ENCODE measurements around the gene CALHM6.

CALHM6 gene

DNA sequence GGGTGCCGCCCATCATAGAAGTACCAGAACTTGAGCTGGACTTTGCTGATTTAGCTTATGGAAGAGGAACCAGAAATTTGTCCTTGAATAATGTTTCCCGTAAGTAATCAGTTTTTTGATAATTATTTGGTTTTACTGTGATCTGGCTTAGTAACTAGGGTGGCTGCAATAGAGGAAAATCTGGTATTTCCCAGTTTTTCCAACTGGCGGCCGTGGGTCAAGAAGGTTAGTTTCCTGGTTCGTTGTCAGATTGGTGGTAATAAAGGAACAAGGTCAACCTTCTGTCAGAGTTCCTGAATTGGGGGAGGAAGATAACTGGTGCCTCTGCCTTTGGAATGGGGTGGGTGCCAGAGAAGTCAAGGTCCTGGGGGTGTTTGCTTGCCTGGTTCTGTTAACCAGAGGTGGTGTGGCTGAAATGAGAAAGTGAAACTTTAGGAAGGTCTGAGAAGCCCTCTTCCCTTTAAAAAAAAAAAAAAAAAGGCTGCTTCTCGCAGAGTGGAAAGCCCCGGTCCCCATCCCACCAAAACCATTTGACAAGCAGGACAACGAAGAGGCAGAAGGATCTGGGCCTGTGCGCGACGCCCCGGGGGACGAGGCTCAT, at the start of gene CALHM6:
CALHM6 (plus strand) TSS at position 45 of the 601 bp plus-strand sequence; CDS start at position 600, 555 bp downstream.
- DNase-seq = no peak

GRCh38 chr6:116412270-116412669, 48.9 kb upstream of the CALHM6 start:
- DNase-seq = no peak

DNA sequence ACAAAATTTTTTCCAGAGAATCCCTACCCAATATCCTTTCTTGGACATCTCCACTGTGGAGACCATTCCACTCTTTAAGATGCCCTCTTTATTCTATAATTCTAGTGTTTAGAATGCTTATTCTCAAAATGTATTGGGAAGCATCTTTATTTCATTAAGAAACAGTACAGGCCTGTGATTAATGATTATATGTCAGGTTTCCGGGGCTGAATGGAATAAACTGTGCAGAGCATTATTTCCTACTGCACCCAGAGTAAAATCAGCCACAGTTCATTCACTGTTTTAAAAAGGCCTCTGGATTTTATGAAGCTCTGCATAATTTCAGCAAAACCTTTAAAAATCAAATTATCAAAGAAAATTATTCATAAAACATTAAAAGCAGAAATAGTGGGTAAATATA, 47.8 kb upstream of the CALHM6 start:
- DNase-seq = no peak

GRCh38 chr6:116417661-116418060, 43.5 kb upstream of the CALHM6 start:
- no peak for DNase-seq

GRCh38 chr6:116419069-116419786, 41.9 kb upstream of the CALHM6 start:
- no peak for DNase-seq

- DNase-seq = no peak
Measured at GRCh38 chr6:116420341-116420740, 40.8 kb upstream of the CALHM6 start.

DNA sequence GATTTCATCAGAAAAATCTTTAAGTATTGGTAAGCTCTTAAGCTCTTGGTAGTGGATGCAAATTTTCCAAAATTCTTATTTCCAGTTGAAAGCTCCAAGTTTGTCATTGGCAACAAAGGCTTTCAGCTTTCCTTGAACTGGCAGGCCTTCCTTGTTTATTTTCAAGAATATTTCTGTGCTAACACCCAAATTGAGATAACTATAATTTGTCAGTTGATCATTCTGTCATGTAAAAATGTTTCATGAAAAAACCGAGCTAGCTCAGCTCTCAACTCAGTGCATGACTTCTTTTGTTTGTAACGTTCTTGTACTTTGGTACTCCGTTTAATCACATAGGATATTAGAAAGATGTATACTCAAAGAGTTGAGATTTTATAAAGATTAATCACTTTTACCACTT, 38.9 kb upstream of the CALHM6 start:
- no peak for DNase-seq

DNA sequence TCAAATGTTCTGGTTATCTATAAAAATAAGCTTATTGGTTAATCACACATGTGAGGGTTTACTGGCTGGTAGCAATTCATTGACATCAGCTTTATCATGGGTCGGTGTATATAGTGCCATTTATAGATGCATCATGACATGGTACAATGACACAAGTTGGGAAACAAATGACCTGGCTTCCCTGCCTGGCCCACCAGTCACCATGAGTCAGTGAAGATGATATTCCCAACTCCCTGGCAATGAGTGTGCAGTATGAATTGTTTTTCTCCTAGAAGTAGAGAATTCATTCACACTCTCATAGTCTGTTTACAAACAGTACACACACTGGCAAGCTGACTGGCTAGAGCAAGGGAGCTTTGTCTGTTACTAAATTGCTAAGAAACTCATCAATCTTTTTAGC, 37.2 kb upstream of the CALHM6 start:
- no peak for DNase-seq

DNA sequence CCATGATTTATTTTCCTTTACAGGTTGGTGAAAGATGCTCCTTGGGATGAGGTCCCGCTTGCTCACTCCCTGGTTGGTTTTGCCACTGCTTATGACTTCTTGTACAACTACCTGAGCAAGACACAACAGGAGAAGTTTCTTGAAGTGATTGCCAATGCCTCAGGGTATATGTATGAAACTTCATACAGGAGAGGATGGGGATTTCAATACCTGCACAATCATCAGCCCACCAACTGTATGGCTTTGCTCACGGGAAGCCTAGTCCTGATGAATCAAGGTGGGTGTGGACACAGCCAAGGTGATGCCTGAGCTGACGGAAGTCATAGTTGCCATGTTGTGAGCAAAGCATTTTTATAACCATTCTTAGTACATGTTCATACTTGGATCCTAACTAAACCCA, 34.6 kb upstream of the CALHM6 start:
- no peak for DNase-seq

- no peak for DNase-seq
Measured at GRCh38 chr6:116429111-116429510, 32.1 kb upstream of the CALHM6 start.

DNA sequence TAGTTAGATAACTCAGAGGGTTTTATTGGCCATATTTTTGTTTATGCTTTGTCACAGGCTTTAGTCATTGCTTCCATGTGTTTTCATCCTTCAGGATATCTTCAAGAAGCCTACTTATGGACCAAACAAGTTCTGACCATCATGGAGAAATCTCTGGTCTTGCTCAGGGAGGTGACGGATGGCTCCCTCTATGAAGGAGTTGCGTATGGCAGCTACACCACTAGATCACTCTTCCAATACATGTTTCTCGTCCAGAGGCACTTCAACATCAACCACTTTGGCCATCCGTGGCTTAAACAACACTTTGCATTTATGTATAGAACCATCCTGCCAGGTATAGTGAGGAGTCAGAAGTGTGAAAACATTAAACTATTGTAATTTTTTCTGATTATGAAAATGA, 30.3 kb upstream of the CALHM6 start:
- no peak for DNase-seq

DNA sequence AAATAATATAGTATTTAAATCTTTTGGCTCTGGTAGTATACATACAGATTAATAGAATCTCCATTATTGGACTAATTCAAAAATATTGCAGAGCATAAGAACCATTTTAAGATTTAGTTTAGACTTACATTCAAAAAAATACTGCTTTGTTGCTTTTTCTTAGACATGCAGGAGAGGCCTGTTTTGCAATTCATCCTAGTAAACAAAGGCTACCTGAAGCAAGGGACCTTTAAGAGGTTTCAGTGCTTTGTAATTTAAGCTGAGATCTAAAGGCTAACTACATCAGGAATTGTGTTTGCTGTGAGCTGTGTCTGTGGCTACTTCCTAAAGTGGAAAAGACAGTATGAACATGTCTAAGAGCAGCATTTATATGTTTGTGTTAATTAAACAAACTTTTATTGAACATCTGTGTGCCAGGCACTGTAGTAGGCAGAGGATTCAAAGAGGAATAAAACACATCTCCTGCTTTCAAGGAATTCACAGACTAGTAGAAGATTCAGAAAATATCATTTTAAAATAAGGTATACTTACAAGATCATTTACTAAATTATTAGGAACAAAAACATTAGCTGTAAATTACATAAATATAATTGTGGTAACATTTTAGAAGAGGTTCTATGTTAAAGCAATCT, 29.1 kb upstream of the CALHM6 start:
- DNase-seq = no peak

GRCh38 chr6:116433206-116433712, 27.9 kb upstream of the CALHM6 start:
- DNase-seq = no peak

- no peak for DNase-seq
Measured at GRCh38 chr6:116434056-116434725, 27.0 kb upstream of the CALHM6 start.

DNA sequence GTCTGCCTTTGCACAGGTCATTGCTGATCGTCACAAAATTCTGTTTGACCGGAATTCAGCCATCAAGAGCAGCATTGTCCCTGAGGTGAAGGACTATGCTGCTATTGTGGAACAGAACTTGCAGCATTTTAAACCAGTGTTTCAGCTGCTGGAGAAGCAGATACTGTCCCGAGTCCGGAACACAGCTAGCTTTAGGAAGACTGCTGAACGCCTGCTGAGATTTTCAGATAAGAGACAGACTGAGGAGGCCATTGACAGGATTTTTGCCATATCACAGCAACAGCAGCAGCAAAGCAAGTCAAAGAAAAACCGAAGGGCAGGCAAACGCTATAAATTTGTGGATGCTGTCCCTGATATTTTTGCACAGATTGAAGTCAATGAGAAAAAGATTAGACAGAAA, 24.6 kb upstream of the CALHM6 start:
- no peak for DNase-seq

GRCh38 chr6:116437656-116438055, 23.5 kb upstream of the CALHM6 start:
- DNase-seq = no peak

GRCh38 chr6:116438590-116439448, 22.4 kb upstream of the CALHM6 start:
- DNase-seq = no peak

GRCh38 chr6:116439522-116440051, 21.6 kb upstream of the CALHM6 start:
- DNase-seq = no peak

GRCh38 chr6:116443105-116443504, 18.1 kb upstream of the CALHM6 start:
- no peak for DNase-seq

GRCh38 chr6:116444092-116444491, 17.1 kb upstream of the CALHM6 start:
- no peak for DNase-seq

- DNase-seq = no peak
Measured at GRCh38 chr6:116444575-116444974, 16.6 kb upstream of the CALHM6 start.

GRCh38 chr6:116445102-116445501, 16.1 kb upstream of the CALHM6 start:
- no peak for DNase-seq

Measured in GOT3 (cell line).